Karpas-422 (cell line): ENCODE data around the gene MPEG1. TPM values are rescaled to one million over a fixed set of nuclear protein-coding genes. Genes with fewer than 3 reads are reported as not detected.

Source experiments
- DNase-seq: peaks from one replicate; pipeline ENCODE4 v3.0.0-alpha.2; 2015
- H2AFZ ChIP-seq: fragments of 200-600 bp; sonication (generic); 2 replicates; pipeline ENCODE4 v1.6.1; 2014; ENCODE audit warnings: antibody characterized with exemption, low read length, mixed read lengths
- H3K27ac ChIP-seq: fragments of 200-600 bp; sonication (generic); 2 replicates; pipeline ENCODE4 v1.5.1; 2014; ENCODE audit warnings: mild to moderate bottlenecking, low read length, moderate library complexity
- H3K27me3 ChIP-seq: fragments of 200-600 bp; sonication (generic); 2 replicates; pipeline ENCODE4 v1.6.1; 2014; ENCODE audit warnings: low read length, mixed read lengths
- H3K36me3 ChIP-seq: fragments of 200-600 bp; sonication (generic); 2 replicates; pipeline ENCODE4 v1.6.1; 2014; ENCODE audit warnings: low read length, mixed read lengths; ENCODE audit not compliant: insufficient read depth
- H3K4me1 ChIP-seq: fragments of 200-600 bp; sonication (generic); 2 replicates; pipeline ENCODE4 v1.6.1; 2014; ENCODE audit warnings: mild to moderate bottlenecking, low read length, mixed read lengths
- H3K4me2 ChIP-seq: fragments of 200-600 bp; sonication (generic); 2 replicates; pipeline ENCODE4 v1.6.1; 2014; ENCODE audit warnings: low read length, low read depth, mild to moderate bottlenecking; ENCODE audit not compliant: poor library complexity, severe bottlenecking
- H3K4me3 ChIP-seq: fragments of 200-600 bp; sonication (generic); 2 replicates; pipeline ENCODE4 v1.5.1; 2014; ENCODE audit warnings: mild to moderate bottlenecking, antibody characterized with exemption, low read length, mixed read lengths
- H3K79me2 ChIP-seq: fragments of 200-600 bp; sonication (generic); 2 replicates; pipeline ENCODE4 v1.6.1; 2014; ENCODE audit warnings: mild to moderate bottlenecking, low read length, mixed read lengths
- H3K9ac ChIP-seq: fragments of 200-600 bp; sonication (generic); 2 replicates; pipeline ENCODE4 v1.6.0; 2014; ENCODE audit warnings: low read length
- H3K9me2 ChIP-seq: fragments of 200-600 bp; sonication (generic), shearing (Covaris generic); replicated peaks from 2 replicates; pipeline ENCODE4 v1.6.0; 2014; ENCODE audit warnings: mild to moderate bottlenecking, low read length, moderate library complexity; ENCODE audit not compliant: insufficient read depth
- H3K9me3 ChIP-seq: fragments of 300-700, 200-600 bp; sonication (generic); 2 replicates; pipeline ENCODE4 v1.6.1; 2014; ENCODE audit warnings: low read length, mixed read lengths
- H4K20me1 ChIP-seq: fragments of 200-600 bp; sonication (generic); 2 replicates; pipeline ENCODE4 v1.6.1; 2014; ENCODE audit warnings: mild to moderate bottlenecking, antibody characterized with exemption, low read length, low read depth; ENCODE audit not compliant: insufficient read depth
- total RNA-seq: library from RNA; depleted of rRNA; stranded (reverse); fragments of >200 nt; shearing (Covaris generic); gene quantifications from 2 replicates; pipeline ENCODE4 v1.2.3, GENCODE V29; 2014; ENCODE audit warnings: low replicate concordance

The MPEG1 gene
- total RNA-seq, 1 experiment from 2014 or later, result 80.0 TPM

DNA sequence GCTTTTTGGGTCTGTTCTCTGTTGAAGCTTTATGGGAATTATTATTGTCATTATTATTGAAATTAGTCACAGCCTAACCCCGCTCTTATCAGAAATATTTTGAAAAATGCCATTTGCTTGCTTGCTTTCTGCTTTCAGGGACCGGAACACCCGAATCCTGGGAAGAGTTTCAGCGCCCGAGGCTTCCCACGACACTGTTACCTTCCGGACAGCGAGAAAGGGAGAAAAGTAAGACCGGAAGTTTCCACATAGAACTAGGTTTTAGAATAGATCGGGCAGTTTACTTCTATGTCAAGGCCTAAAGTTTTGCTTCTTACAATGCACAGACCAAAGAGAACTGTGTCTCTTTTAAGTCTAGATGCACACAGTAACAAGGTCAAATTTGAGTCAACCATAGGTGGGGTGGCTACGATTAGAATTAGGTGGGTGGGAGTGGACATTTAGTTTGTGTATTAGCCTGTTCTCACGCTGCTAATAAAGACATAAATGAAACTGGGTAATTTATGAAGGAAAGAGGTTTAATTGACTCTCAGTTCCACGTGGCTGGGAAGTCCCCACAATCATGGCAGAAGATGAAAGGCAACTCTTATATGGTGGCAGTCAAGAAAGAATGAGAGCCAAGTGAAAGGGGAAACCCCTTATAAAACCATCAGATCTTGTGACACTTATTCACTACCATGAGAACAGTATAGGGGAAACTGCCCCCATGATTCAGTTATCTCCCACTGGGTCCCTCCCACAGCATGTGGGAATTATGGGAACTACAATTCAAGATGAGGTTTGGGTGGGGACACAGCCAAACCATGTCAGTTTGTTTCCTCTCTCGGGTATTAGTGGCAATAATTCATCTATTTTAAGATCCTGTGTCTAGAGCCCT, 12.9 kb downstream of the MPEG1 start:
- no peak overlapping the region for H3K9ac ChIP-seq
- H3K9me3 ChIP-seq, result no peaks in the 10 kb centered on the region
- no peak overlapping the region for H3K4me3 ChIP-seq
- no peak overlapping the region for H2AFZ ChIP-seq
- no peaks in the 10 kb centered on the region for H3K9me2 ChIP-seq
- H3K4me1 ChIP-seq, result no peaks in the 10 kb centered on the region
- no peaks in the 10 kb centered on the region for H3K36me3 ChIP-seq
- no peaks in the 10 kb centered on the region for H4K20me1 ChIP-seq
- no peaks in the 10 kb centered on the region for H3K27me3 ChIP-seq
- no peak overlapping the region for H3K4me2 ChIP-seq
- DNase-seq, result no peak
- H3K27ac ChIP-seq, result no peak overlapping the region
- no peaks in the 10 kb centered on the region for H3K79me2 ChIP-seq

DNA sequence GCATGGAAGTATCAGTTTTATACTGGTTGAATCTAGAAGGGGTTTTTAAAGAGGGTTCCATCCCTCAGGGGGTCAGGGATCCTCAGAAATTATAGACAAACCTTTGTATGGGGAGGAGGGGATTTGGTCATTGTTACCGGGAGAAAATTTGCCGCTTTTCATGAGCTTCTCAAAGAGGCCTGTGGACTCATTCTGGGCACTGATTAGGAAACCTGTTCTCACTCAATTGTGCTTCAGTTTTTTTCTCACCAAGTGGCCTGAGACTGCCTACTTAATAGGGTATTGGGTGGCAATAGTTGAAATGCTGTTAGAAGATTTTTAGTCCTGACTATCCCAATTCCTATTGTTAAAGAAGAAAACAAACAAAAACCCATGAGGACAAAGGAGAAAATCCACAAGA, 14.0 kb downstream of the MPEG1 start:
- Histone ChIP-seq H3K79me2 (no peaks in the 10 kb centered on the region), H3K4me3 (no peak overlapping the region), H3K36me3 (no peaks in the 10 kb centered on the region), H3K9ac (no peak overlapping the region), H3K4me1 (no peaks in the 10 kb centered on the region), H2AFZ (no peak overlapping the region), H3K27me3 (no peaks in the 10 kb centered on the region), H3K9me3 (no peaks in the 10 kb centered on the region), H3K9me2 (no peaks in the 10 kb centered on the region), H3K4me2 (no peak overlapping the region), H4K20me1 (no peaks in the 10 kb centered on the region), H3K27ac (no peak overlapping the region)
- DNase-seq, result no peak

DNA sequence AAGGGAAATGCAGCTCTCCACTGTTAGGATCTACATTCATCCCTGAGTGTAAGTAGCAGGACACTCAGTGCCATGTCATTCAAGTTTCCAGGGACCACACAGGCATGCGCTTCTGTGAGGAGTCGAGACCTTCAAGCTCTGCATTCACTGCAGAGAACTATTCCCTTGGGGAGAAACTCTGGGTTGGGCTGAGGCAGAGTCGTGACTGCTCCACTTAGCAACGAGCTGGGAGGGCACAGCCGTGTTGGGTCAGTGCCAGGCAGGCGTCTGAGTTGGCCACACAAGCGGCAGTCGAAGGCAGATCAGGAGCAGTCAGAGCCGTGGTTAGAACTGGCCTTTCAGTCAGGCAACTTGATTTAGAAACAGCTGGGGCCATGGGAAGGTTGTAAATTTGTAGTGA, 14.7 kb downstream of the MPEG1 start:
- Histone ChIP-seq H3K27me3 (no peaks in the 10 kb centered on the region), H3K27ac (no peak overlapping the region), H4K20me1 (no peaks in the 10 kb centered on the region), H3K9me2 (no peaks in the 10 kb centered on the region), H3K4me3 (no peak overlapping the region), H3K36me3 (no peaks in the 10 kb centered on the region), H3K9ac (no peak overlapping the region), H3K79me2 (no peaks in the 10 kb centered on the region), H3K4me1 (no peaks in the 10 kb centered on the region), H3K9me3 (no peaks in the 10 kb centered on the region), H3K4me2 (no peak overlapping the region), H2AFZ (no peak overlapping the region)
- no peak for DNase-seq

DNA sequence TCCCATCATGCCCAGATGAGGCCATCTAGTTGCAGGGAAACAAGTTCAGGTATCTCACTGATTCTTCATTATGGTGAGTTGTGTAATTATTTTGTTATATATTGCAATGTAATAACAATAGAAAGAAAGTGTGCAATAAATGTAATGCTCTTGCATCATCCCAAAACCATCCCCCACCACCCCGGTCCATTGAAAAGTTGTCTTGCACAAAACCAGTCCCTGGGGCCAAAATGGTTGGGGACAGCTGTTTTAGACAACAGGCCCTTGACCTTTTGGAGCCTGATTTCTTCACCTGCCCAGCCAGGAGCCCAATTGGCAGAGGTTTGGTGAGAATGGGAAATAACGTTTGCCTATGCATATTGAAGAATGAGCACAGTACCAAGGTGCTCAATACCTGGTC, 15.9 kb downstream of the MPEG1 start:
- Histone ChIP-seq H3K4me1 (no peaks in the 10 kb centered on the region), H3K27ac (no peak overlapping the region), H3K9ac (no peak overlapping the region), H3K27me3 (no peaks in the 10 kb centered on the region), H3K9me3 (no peaks in the 10 kb centered on the region), H3K4me2 (no peak overlapping the region), H3K36me3 (no peaks in the 10 kb centered on the region), H3K79me2 (no peaks in the 10 kb centered on the region), H3K4me3 (no peak overlapping the region), H4K20me1 (no peaks in the 10 kb centered on the region), H3K9me2 (no peaks in the 10 kb centered on the region), H2AFZ (no peak overlapping the region)
- DNase-seq, result no peak

DNA sequence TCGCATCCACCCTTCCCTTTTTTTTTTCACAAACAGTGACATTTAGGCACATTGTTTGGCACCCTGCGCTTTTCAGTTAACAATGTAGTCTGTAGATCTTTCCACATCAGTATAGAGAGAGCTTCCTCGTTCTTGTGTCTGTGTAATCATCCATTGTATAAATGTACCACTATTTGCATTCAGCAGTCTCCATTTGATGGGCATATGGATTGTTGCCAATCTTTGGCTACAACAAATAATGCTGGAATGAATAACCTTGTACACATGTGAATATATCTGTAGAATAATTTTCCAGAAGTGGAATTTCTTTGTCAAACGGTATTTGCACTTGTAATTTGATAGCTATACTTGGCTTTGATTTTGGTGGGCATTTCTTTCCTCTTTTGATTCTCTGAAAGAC, 17.1 kb downstream of the MPEG1 start:
- no peak for DNase-seq
- Histone ChIP-seq H3K4me1 (no peaks in the 10 kb centered on the region), H3K27me3 (no peaks in the 10 kb centered on the region), H3K27ac (no peak overlapping the region), H3K9ac (no peak overlapping the region), H2AFZ (no peak overlapping the region), H3K4me3 (no peak overlapping the region), H3K9me2 (no peaks in the 10 kb centered on the region), H4K20me1 (no peaks in the 10 kb centered on the region), H3K79me2 (no peaks in the 10 kb centered on the region), H3K36me3 (no peaks in the 10 kb centered on the region), H3K4me2 (no peak overlapping the region), H3K9me3 (no peaks in the 10 kb centered on the region)

DNA sequence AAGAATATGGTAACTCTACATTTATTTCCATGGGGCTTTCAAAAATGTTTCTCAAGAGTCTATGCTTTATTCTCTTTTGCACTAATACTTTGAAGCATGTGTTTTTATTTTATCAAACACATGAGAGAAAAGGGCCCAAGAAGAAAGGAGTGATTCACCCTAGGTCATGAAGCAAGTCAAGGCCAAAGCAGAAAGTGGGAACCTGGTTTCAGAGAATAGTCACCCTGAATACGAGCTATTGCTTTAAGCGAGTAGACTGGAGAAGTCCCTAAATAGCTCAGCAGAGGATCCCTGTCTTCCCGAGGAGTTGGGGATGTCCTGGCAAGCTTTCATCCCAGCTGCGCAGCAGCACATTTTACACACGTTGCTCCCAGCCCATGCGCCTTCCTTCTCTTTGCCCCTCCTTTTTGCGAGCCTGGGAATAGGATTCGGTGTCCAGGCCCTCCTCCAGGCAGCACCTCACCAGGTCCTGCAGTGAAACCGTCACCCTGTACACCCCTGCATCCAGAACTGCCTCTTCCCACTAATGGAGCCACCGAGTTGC, 19.1 kb downstream of the MPEG1 start:
- H2AFZ ChIP-seq, result no peak overlapping the region
- no peaks in the 10 kb centered on the region for H3K36me3 ChIP-seq
- no peaks in the 10 kb centered on the region for H3K4me1 ChIP-seq
- H3K4me2 ChIP-seq, result no peak overlapping the region
- H3K27ac ChIP-seq, result no peak overlapping the region
- no peaks in the 10 kb centered on the region for H3K27me3 ChIP-seq
- no peaks in the 10 kb centered on the region for H4K20me1 ChIP-seq
- no peak overlapping the region for H3K9ac ChIP-seq
- H3K79me2 ChIP-seq, result no peaks in the 10 kb centered on the region
- H3K9me2 ChIP-seq, result no peaks in the 10 kb centered on the region
- no peak for DNase-seq
- H3K9me3 ChIP-seq, result no peaks in the 10 kb centered on the region
- no peak overlapping the region for H3K4me3 ChIP-seq

DNA sequence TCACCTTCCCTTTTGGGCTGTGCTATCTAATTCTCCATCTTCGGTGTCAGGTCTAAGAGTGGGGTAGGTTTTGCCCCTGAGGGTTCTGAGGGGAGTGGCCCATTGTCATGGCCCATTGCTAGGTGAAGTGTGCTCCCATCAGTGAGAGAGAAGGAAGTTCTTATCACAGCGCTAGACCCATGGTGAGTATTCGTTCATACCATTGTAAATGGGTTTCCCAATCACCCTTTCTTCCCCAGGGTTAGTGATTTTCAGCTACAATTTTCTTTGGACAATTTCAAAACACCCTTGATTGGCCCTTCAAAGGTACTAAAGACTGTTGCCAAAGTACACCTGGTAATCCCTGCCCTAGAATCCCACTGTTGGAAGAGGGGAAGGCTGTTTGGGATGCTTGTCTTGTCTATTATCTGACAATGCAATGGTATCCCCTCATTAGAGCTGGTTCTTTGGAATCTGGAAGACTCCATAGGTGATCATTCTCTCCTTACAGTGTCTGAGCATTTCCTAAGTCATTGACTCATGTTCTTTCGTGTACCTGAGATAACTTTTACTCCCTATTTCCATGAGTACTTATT, 20.2 kb downstream of the MPEG1 start:
- no peaks in the 10 kb centered on the region for H3K27me3 ChIP-seq
- no peaks in the 10 kb centered on the region for H3K36me3 ChIP-seq
- no peaks in the 10 kb centered on the region for H4K20me1 ChIP-seq
- no peak overlapping the region for H3K27ac ChIP-seq
- H3K9ac ChIP-seq, result no peak overlapping the region
- H3K4me1 ChIP-seq, result no peaks in the 10 kb centered on the region
- H3K4me3 ChIP-seq, result no peak overlapping the region
- H3K4me2 ChIP-seq, result no peak overlapping the region
- no peaks in the 10 kb centered on the region for H3K79me2 ChIP-seq
- H3K9me3 ChIP-seq, result no peaks in the 10 kb centered on the region
- DNase-seq, result no peak
- H3K9me2 ChIP-seq, result no peaks in the 10 kb centered on the region
- no peak overlapping the region for H2AFZ ChIP-seq

DNA sequence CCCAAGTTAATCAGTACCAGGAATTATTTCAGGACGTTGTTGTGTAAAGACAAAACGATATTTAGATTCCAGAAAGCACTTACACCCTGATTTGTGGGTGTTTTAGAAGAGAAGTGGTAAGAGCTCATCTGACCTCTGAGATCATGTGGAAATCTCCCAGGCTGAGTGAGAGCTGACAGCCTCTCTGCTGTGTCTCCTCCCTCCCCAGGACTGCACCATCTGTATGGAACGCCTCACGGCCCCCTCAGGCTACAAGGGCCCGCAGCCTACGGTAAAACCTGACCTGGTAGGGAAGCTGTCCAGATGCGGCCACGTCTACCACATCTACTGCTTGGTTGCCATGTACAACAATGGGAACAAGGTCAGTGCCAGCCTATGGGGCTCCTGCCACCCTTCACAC, 20.8 kb downstream of the MPEG1 start:
- Histone ChIP-seq H3K36me3 (no peaks in the 10 kb centered on the region), H2AFZ (no peak overlapping the region), H3K9me3 (no peaks in the 10 kb centered on the region), H4K20me1 (no peaks in the 10 kb centered on the region), H3K9ac (no peak overlapping the region), H3K4me3 (no peak overlapping the region), H3K27ac (no peak overlapping the region), H3K79me2 (no peaks in the 10 kb centered on the region), H3K27me3 (no peaks in the 10 kb centered on the region), H3K9me2 (no peaks in the 10 kb centered on the region), H3K4me1 (no peaks in the 10 kb centered on the region), H3K4me2 (no peak overlapping the region)
- DNase-seq, result no peak
